ENCODE data around the gene KCNJ1.

The KCNJ1 gene

GRCh38 chr11:128898580-128899344 is 31.7 kb upstream of the KCNJ1 start:
- H3K9me3 ChIP-seq (ENCODE audit: control insufficient read depth, low read depth, low read length): no peaks in the 10 kb centered on the region
- H3K36me3 ChIP-seq (ENCODE audit: control insufficient read depth, low read depth, low read length): no peaks in the 10 kb centered on the region
- peaks cover 76% of the 10 kb centered on the region for H3K27me3 ChIP-seq (ENCODE audit: control insufficient read depth, insufficient read depth, low read length)
- no peak overlapping the region for H3K4me3 ChIP-seq (ENCODE audit: low read length)
- H3K9ac ChIP-seq (ENCODE audit: low read length): no peak overlapping the region
- peaks cover 20% of the 10 kb centered on the region for H3K4me1 ChIP-seq (ENCODE audit: control insufficient read depth, low read depth, low read length)
- H3K27ac ChIP-seq (ENCODE audit: low read length): no peak overlapping the region

- Histone ChIP-seq H3K4me3 (ENCODE audit: low read length) (no peak overlapping the region), H3K4me1 (ENCODE audit: control insufficient read depth, low read depth, low read length) (peaks cover 13% of the 10 kb centered on the region), H3K9ac (ENCODE audit: low read length) (no peak overlapping the region), H3K27me3 (ENCODE audit: control insufficient read depth, insufficient read depth, low read length) (peaks cover 76% of the 10 kb centered on the region), H3K9me3 (ENCODE audit: control insufficient read depth, low read depth, low read length) (no peaks in the 10 kb centered on the region), H3K27ac (ENCODE audit: low read length) (no peak overlapping the region), H3K36me3 (ENCODE audit: control insufficient read depth, low read depth, low read length) (no peaks in the 10 kb centered on the region)
Observed at GRCh38 chr11:128897826-128898225, 30.7 kb upstream of the KCNJ1 start.

GRCh38 chr11:128896356-128896755 is 29.3 kb upstream of the KCNJ1 start:
- no peak overlapping the region for H3K27ac ChIP-seq (ENCODE audit: low read length)
- H3K36me3 ChIP-seq (ENCODE audit: control insufficient read depth, low read depth, low read length): no peaks in the 10 kb centered on the region
- no peaks in the 10 kb centered on the region for H3K9me3 ChIP-seq (ENCODE audit: control insufficient read depth, low read depth, low read length)
- H3K4me3 ChIP-seq (ENCODE audit: low read length): no peak overlapping the region
- H3K9ac ChIP-seq (ENCODE audit: low read length): no peak overlapping the region
- H3K4me1 ChIP-seq (ENCODE audit: control insufficient read depth, low read depth, low read length): peaks cover 6% of the 10 kb centered on the region
- H3K27me3 ChIP-seq (ENCODE audit: control insufficient read depth, insufficient read depth, low read length): peaks cover 76% of the 10 kb centered on the region

GRCh38 chr11:128895526-128895925 is 28.4 kb upstream of the KCNJ1 start:
- no peaks in the 10 kb centered on the region for H3K36me3 ChIP-seq (ENCODE audit: control insufficient read depth, low read depth, low read length)
- H3K9me3 ChIP-seq (ENCODE audit: control insufficient read depth, low read depth, low read length): no peaks in the 10 kb centered on the region
- H3K4me1 ChIP-seq (ENCODE audit: control insufficient read depth, low read depth, low read length): peaks cover 7% of the 10 kb centered on the region
- H3K4me3 ChIP-seq (ENCODE audit: low read length): no peak overlapping the region
- peaks cover 75% of the 10 kb centered on the region for H3K27me3 ChIP-seq (ENCODE audit: control insufficient read depth, insufficient read depth, low read length)
- no peak overlapping the region for H3K9ac ChIP-seq (ENCODE audit: low read length)
- H3K27ac ChIP-seq (ENCODE audit: low read length): no peak overlapping the region

GRCh38 chr11:128894685-128895084 is 27.6 kb upstream of the KCNJ1 start:
- Histone ChIP-seq H3K27ac (ENCODE audit: low read length) (no peak overlapping the region), H3K27me3 (ENCODE audit: control insufficient read depth, insufficient read depth, low read length) (peaks cover 75% of the 10 kb centered on the region), H3K9me3 (ENCODE audit: control insufficient read depth, low read depth, low read length) (no peaks in the 10 kb centered on the region), H3K4me1 (ENCODE audit: control insufficient read depth, low read depth, low read length) (peaks cover 7% of the 10 kb centered on the region), H3K4me3 (ENCODE audit: low read length) (no peak overlapping the region), H3K9ac (ENCODE audit: low read length) (no peak overlapping the region), H3K36me3 (ENCODE audit: control insufficient read depth, low read depth, low read length) (no peaks in the 10 kb centered on the region)

GRCh38 chr11:128894286-128894681 is 27.2 kb upstream of the KCNJ1 start:
- H3K9ac ChIP-seq (ENCODE audit: low read length): no peak overlapping the region
- no peak overlapping the region for H3K27ac ChIP-seq (ENCODE audit: low read length)
- no peak overlapping the region for H3K4me3 ChIP-seq (ENCODE audit: low read length)
- peaks cover 75% of the 10 kb centered on the region for H3K27me3 ChIP-seq (ENCODE audit: control insufficient read depth, insufficient read depth, low read length)
- peaks cover 7% of the 10 kb centered on the region for H3K4me1 ChIP-seq (ENCODE audit: control insufficient read depth, low read depth, low read length)
- no peaks in the 10 kb centered on the region for H3K9me3 ChIP-seq (ENCODE audit: control insufficient read depth, low read depth, low read length)
- H3K36me3 ChIP-seq (ENCODE audit: control insufficient read depth, low read depth, low read length): no peaks in the 10 kb centered on the region

- no peak overlapping the region for H3K27ac ChIP-seq (ENCODE audit: low read length)
- H3K9me3 ChIP-seq (ENCODE audit: control insufficient read depth, low read depth, low read length): no peaks in the 10 kb centered on the region
- peaks cover 75% of the 10 kb centered on the region for H3K27me3 ChIP-seq (ENCODE audit: control insufficient read depth, insufficient read depth, low read length)
- no peak overlapping the region for H3K4me3 ChIP-seq (ENCODE audit: low read length)
- no peak overlapping the region for H3K9ac ChIP-seq (ENCODE audit: low read length)
- peaks cover 7% of the 10 kb centered on the region for H3K4me1 ChIP-seq (ENCODE audit: control insufficient read depth, low read depth, low read length)
- H3K36me3 ChIP-seq (ENCODE audit: control insufficient read depth, low read depth, low read length): no peaks in the 10 kb centered on the region
Observed at GRCh38 chr11:128893578-128894285, 26.6 kb upstream of the KCNJ1 start.

GRCh38 chr11:128892866-128893565 is 25.9 kb upstream of the KCNJ1 start:
- H3K27me3 ChIP-seq (ENCODE audit: control insufficient read depth, insufficient read depth, low read length): peaks cover 77% of the 10 kb centered on the region
- H3K9ac ChIP-seq (ENCODE audit: low read length): no peak overlapping the region
- H3K36me3 ChIP-seq (ENCODE audit: control insufficient read depth, low read depth, low read length): no peaks in the 10 kb centered on the region
- H3K4me3 ChIP-seq (ENCODE audit: low read length): no peak overlapping the region
- no peaks in the 10 kb centered on the region for H3K9me3 ChIP-seq (ENCODE audit: control insufficient read depth, low read depth, low read length)
- H3K27ac ChIP-seq (ENCODE audit: low read length): no peak overlapping the region
- peaks cover 7% of the 10 kb centered on the region for H3K4me1 ChIP-seq (ENCODE audit: control insufficient read depth, low read depth, low read length)

GRCh38 chr11:128891913-128892398 is 24.9 kb upstream of the KCNJ1 start:
- H3K9ac ChIP-seq (ENCODE audit: low read length): no peak overlapping the region
- no peaks in the 10 kb centered on the region for H3K36me3 ChIP-seq (ENCODE audit: control insufficient read depth, low read depth, low read length)
- peaks cover 80% of the 10 kb centered on the region for H3K27me3 ChIP-seq (ENCODE audit: control insufficient read depth, insufficient read depth, low read length)
- no peaks in the 10 kb centered on the region for H3K9me3 ChIP-seq (ENCODE audit: control insufficient read depth, low read depth, low read length)
- H3K4me3 ChIP-seq (ENCODE audit: low read length): peak overlapping the region; percentile 51
- H3K4me1 ChIP-seq (ENCODE audit: control insufficient read depth, low read depth, low read length): peaks cover 7% of the 10 kb centered on the region
- H3K27ac ChIP-seq (ENCODE audit: low read length): no peak overlapping the region

GRCh38 chr11:128890543-128891368 is 23.7 kb upstream of the KCNJ1 start, which contains the start of gene KCNJ5:
Gene KCNJ5, plus strand, starts transcription at chr11:128891356. Its CDS starts 19,918 bp downstream, at chr11:128911274.
- no peak within 1 kb of the TSS for H3K27ac ChIP-seq (ENCODE audit: low read length)
- no peaks in the 10 kb centered on the region for H3K36me3 ChIP-seq (ENCODE audit: control insufficient read depth, low read depth, low read length)
- H3K4me3 ChIP-seq (ENCODE audit: low read length): peak within 1 kb of the TSS; percentile 64
- H3K4me1 ChIP-seq (ENCODE audit: control insufficient read depth, low read depth, low read length): peaks cover 7% of the 10 kb centered on the region
- peaks cover 85% of the 10 kb centered on the region for H3K27me3 ChIP-seq (ENCODE audit: control insufficient read depth, insufficient read depth, low read length)
- H3K9me3 ChIP-seq (ENCODE audit: control insufficient read depth, low read depth, low read length): no peaks in the 10 kb centered on the region
- no peak within 1 kb of the TSS for H3K9ac ChIP-seq (ENCODE audit: low read length)

GRCh38 chr11:128890216-128890542 is 23.1 kb upstream of the KCNJ1 start:
- Histone ChIP-seq H3K36me3 (ENCODE audit: control insufficient read depth, low read depth, low read length) (no peaks in the 10 kb centered on the region), H3K9ac (ENCODE audit: low read length) (no peak overlapping the region), H3K27me3 (ENCODE audit: control insufficient read depth, insufficient read depth, low read length) (peaks cover 91% of the 10 kb centered on the region), H3K4me1 (ENCODE audit: control insufficient read depth, low read depth, low read length) (peaks cover 7% of the 10 kb centered on the region), H3K27ac (ENCODE audit: low read length) (no peak overlapping the region), H3K9me3 (ENCODE audit: control insufficient read depth, low read depth, low read length) (no peaks in the 10 kb centered on the region), H3K4me3 (ENCODE audit: low read length) (peak overlapping the region; percentile 64)

All from iPS-18a (cell line).